Measurements from ENCODE around the gene RCCD1.

RCCD1 gene

GRCh38 chr15:90956274-90957030 lies 1.8 kb downstream of the RCCD1 start:
- peak overlapping the region; percentile 56 for H3K4me3 ChIP-seq
- DNase-seq (ENCODE audit: low spot score in 2 of 2): no peak
- in situ Hi-C loops (cut with MboI; ENCODE audit: low sequenced_read_pairs): loop anchor here (5.0 to 25.0 kb wide), 2 partner anchors 36 to 1344 kb away; partner anchors contain the start of gene PRC1
- no peaks in the 10 kb centered on the region for H3K9me3 ChIP-seq
- H3K36me3 ChIP-seq (replicated peaks): peaks cover 50% of the 10 kb centered on the region
- H3K27me3 ChIP-seq (ENCODE audit: low read depth): no peaks in the 10 kb centered on the region
- peaks cover 10% of the 10 kb centered on the region for H3K4me1 ChIP-seq

- H3K4me3 ChIP-seq: no peak overlapping the region
- in situ Hi-C loops (cut with MboI; ENCODE audit: low sequenced_read_pairs): loop anchor here (5.0 to 25.0 kb wide), 2 partner anchors 35 to 1345 kb away; partner anchors contain the start of gene PRC1
- H3K4me1 ChIP-seq: peaks cover 10% of the 10 kb centered on the region
- DNase-seq (ENCODE audit: low spot score in 2 of 2): no peak
- H3K27me3 ChIP-seq (ENCODE audit: low read depth): no peaks in the 10 kb centered on the region
- H3K9me3 ChIP-seq: no peaks in the 10 kb centered on the region
- H3K36me3 ChIP-seq (replicated peaks): peaks cover 57% of the 10 kb centered on the region
These were observed 2.5 kb downstream of the RCCD1 start for GRCh38 chr15:90957031-90957790.

DNA sequence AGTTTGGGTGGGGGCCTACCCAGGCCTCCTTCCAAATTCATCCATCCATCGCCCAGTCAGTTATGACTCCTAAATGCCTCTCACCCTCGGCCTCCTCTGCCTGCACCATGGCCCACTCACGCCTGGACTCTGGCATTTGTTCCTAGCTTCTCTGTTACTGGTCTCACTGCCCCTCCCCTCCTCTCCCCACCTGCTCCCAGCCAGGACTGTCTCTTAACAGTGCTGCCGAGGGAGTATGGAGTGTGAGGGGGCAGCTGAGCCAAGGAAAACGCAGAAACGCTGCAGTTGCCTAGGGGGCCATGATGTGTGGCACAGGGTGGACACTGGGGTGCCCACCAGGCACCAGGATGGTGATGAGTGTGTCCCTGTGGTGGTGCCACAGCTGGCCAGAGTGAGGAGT lies 3.1 kb downstream of the RCCD1 start:
- no peak overlapping the region for H3K4me3 ChIP-seq
- H3K27me3 ChIP-seq (ENCODE audit: low read depth): no peaks in the 10 kb centered on the region
- DNase-seq (ENCODE audit: low spot score in 2 of 2): no peak
- H3K4me1 ChIP-seq: peaks cover 10% of the 10 kb centered on the region
- no peaks in the 10 kb centered on the region for H3K9me3 ChIP-seq
- in situ Hi-C loops (cut with MboI; ENCODE audit: low sequenced_read_pairs): loop anchor here (5.0 to 25.0 kb wide), 2 partner anchors 35 to 1345 kb away; partner anchors contain the start of gene PRC1
- peaks cover 58% of the 10 kb centered on the region for H3K36me3 ChIP-seq (replicated peaks)

DNA sequence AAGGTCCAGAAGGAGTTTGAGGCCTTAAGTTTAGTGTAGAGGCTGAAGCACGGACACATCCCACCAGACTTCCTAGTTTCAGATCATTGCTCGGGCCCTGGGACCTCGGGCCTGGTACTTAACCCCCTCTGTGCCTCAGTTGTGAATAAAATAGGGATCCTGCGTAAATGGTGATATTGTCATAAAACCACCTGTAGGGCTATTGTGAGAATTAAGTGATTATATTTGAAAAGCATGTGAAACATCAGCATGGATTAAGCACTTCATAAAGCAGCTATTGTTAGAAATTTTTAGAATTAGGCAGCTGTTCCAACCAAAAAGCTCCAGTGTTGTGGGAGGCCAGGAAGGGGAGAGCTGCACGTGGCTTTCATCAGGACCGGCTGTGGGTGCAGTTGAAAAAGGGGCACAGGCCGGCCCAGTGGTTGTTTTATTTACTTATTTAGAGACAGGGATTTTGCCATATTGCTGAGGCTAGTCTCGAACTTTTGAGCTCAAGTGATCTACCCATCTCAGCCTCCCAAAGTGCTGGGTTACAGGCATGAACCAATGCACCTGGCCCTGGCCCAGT lies 4.4 kb downstream of the RCCD1 start:
- in situ Hi-C loops (cut with MboI; ENCODE audit: low sequenced_read_pairs): loop anchor here (5.0 to 25.0 kb wide), 2 partner anchors 33 to 1347 kb away; partner anchors contain the start of gene PRC1
- H3K36me3 ChIP-seq (replicated peaks): peaks cover 59% of the 10 kb centered on the region
- no peak for DNase-seq (ENCODE audit: low spot score in 2 of 2)
- H3K9me3 ChIP-seq: no peaks in the 10 kb centered on the region
- no peak overlapping the region for H3K4me3 ChIP-seq
- no peaks in the 10 kb centered on the region for H3K27me3 ChIP-seq (ENCODE audit: low read depth)
- H3K4me1 ChIP-seq: peaks cover 10% of the 10 kb centered on the region

- Histone ChIP-seq H3K9me3 (no peaks in the 10 kb centered on the region), H3K36me3 (replicated peaks) (peaks cover 67% of the 10 kb centered on the region), H3K4me3 (no peak overlapping the region), H3K4me1 (peaks cover 8% of the 10 kb centered on the region), H3K27me3 (ENCODE audit: low read depth) (no peaks in the 10 kb centered on the region)
- DNase-seq (ENCODE audit: low spot score in 2 of 2): no peak
- in situ Hi-C loops (cut with MboI; ENCODE audit: low sequenced_read_pairs): loop anchor here (5.0 to 25.0 kb wide), 2 partner anchors 32 to 1348 kb away; partner anchors contain the start of gene PRC1
These were observed 5.2 kb downstream of the RCCD1 start for GRCh38 chr15:90959894-90960293.

- in situ Hi-C loops (cut with MboI; ENCODE audit: low sequenced_read_pairs): loop anchor here (25.0 kb wide), 1 partner anchor 1348 kb away; no protein-coding TSS in a partner anchor
- DNase-seq (ENCODE audit: low spot score in 2 of 2): no peak
- H3K36me3 ChIP-seq (replicated peaks): peaks cover 73% of the 10 kb centered on the region
These were observed 5.8 kb downstream of the RCCD1 start for GRCh38 chr15:90960298-90961091.

DNA sequence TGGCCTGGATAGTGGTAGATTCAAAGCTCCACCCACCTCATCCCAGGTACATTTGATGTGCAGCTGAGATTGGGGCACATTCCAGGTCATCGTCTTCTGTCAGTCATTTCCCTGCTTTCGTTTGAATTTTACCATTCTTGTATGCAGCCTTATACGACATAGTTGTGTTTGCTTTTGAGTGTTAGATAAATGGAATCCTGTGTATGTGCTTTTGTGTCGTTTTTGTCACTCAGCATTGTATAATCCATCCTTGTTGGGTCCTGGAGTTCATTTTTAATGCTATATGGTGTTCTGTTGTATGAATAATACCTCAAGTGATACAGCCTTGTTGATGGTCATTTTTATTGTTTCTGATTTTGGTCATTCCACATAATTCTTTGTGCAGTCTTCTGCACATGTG lies 7.3 kb downstream of the RCCD1 start:
- Histone ChIP-seq H3K4me1 (no peaks in the 10 kb centered on the region; the same call in 1 of the 2 replicates), H3K4me3 (no peak overlapping the region), H3K36me3 (replicated peaks) (peaks cover 88% of the 10 kb centered on the region), H3K27me3 (ENCODE audit: low read depth) (no peaks in the 10 kb centered on the region), H3K9me3 (no peaks in the 10 kb centered on the region)
- no peak for DNase-seq (ENCODE audit: low spot score in 2 of 2)
- in situ Hi-C loops (cut with MboI; ENCODE audit: low sequenced_read_pairs): loop anchor here (25.0 kb wide), 1 partner anchor 1350 kb away; no protein-coding TSS in a partner anchor

More at GRCh38 chr15:90960298-90961091, 5.8 kb downstream of the RCCD1 start:
- Histone ChIP-seq H3K4me3 (no peak overlapping the region), H3K27me3 (ENCODE audit: low read depth) (no peaks in the 10 kb centered on the region), H3K9me3 (no peaks in the 10 kb centered on the region), H3K4me1 (peaks cover 8% of the 10 kb centered on the region)

DNA sequence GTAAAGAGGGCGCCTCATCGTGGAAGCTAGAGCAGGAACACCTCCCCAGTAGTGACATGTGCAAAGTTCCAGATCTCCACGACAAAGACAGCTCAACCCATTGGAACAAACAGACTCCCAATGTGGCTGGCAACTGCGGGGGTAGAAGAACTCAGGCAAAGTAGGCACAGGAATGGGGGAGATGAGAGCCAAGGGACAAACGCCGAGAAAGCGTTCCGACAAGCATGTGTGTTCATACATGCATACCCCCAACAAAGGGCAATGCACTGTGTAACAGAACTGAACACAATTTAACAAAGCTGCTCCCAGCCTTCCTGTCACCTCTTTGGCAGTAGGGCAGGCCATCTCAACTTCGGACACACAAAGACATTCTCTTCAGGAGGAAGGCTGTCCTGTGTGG lies 11.6 kb downstream of the RCCD1 start:
- Histone ChIP-seq H3K27me3 (ENCODE audit: low read depth) (no peaks in the 10 kb centered on the region), H3K4me3 (no peak overlapping the region), H3K4me1 (no peaks in the 10 kb centered on the region), H3K36me3 (replicated peaks) (peaks cover 97% of the 10 kb centered on the region), H3K9me3 (no peaks in the 10 kb centered on the region)
- DNase-seq (ENCODE audit: low spot score in 2 of 2): no peak
- in situ Hi-C loops (cut with MboI; ENCODE audit: low sequenced_read_pairs): loop anchor here (25.0 kb wide), 1 partner anchor 1354 kb away; no protein-coding TSS in a partner anchor

- Histone ChIP-seq H3K9me3 (no peaks in the 10 kb centered on the region), H3K27me3 (ENCODE audit: low read depth) (no peaks in the 10 kb centered on the region), H3K4me3 (no peak overlapping the region), H3K36me3 (replicated peaks) (peaks cover 94% of the 10 kb centered on the region), H3K4me1 (no peaks in the 10 kb centered on the region)
- DNase-seq (ENCODE audit: low spot score in 2 of 2): no peak
- in situ Hi-C loops (cut with MboI; ENCODE audit: low sequenced_read_pairs): loop anchor here (25.0 kb wide), 1 partner anchor 1355 kb away; no protein-coding TSS in a partner anchor
These were observed 12.5 kb downstream of the RCCD1 start for GRCh38 chr15:90967206-90967605.

DNA sequence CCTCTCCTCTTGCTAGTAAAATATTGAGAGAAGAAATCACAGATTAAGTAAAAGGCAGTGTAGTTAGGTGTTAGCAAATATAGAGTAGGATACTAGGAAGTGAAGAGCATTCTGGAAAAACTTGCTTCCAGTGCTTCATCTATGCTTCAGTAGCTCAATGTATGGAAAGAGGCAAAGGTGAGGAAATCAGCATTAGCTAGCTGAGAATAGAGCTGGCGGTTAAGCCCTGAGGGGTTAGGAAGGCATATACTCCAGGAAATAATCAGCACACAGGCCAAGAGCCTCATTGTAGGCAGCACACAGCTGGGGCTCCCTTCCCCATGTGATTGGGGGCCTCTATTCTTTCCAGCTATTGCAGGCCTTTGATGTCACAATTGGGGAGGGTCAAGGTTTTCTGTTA lies 13.8 kb downstream of the RCCD1 start:
- H3K4me1 ChIP-seq: no peaks in the 10 kb centered on the region
- H3K4me3 ChIP-seq: no peak overlapping the region
- in situ Hi-C loops (cut with MboI; ENCODE audit: low sequenced_read_pairs): loop anchor here (25.0 kb wide), 1 partner anchor 1356 kb away; no protein-coding TSS in a partner anchor
- DNase-seq (ENCODE audit: low spot score in 2 of 2): no peak
- no peaks in the 10 kb centered on the region for H3K27me3 ChIP-seq (ENCODE audit: low read depth)
- peaks cover 95% of the 10 kb centered on the region for H3K36me3 ChIP-seq (replicated peaks)
- H3K9me3 ChIP-seq: no peaks in the 10 kb centered on the region

DNA sequence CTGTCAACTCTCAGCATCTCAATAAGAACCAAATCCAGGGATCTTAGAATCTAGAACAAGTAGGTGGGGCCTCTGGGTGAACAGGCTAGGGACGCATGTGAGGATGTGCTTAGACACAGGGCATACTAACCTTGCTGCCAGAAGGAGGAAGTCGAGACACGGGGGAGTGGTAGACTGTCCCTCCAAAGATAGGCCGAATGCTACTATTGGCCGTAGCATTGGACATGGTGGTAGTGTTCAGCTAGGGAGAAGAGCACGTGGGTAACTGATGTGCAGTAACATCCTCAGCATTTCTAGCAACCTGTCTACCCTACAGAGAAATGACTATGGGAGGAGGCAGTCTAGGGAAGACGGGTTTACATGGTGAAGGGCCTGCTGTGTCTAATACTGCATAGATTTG lies 15.6 kb downstream of the RCCD1 start:
- peaks cover 96% of the 10 kb centered on the region for H3K36me3 ChIP-seq (replicated peaks)
- H3K27me3 ChIP-seq (ENCODE audit: low read depth): no peaks in the 10 kb centered on the region
- H3K4me3 ChIP-seq: no peak overlapping the region
- DNase-seq (ENCODE audit: low spot score in 2 of 2): no peak
- H3K9me3 ChIP-seq: no peaks in the 10 kb centered on the region
- no peaks in the 10 kb centered on the region for H3K4me1 ChIP-seq
- in situ Hi-C loops (cut with MboI; ENCODE audit: low sequenced_read_pairs): loop anchor here (25.0 kb wide), 1 partner anchor 1358 kb away; no protein-coding TSS in a partner anchor

DNA sequence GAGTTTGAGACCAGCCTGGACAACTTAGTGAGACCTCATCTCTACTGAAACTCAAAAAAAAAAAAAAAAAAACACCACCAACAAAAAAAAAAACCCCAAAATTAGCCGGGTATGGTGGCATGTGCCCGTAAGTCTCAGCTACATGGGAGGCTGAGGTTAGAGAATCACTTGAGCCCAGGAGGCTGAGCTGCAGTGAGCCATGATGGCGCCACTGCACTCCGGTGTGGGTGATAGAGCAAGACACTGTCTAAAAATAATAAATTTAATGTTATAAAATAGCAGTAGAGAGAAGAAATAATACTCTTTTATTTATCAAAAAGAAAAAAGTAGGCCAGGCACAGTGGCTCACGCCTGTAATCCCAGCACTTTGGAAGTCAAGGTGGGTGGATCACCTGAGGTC lies 17.4 kb downstream of the RCCD1 start:
- DNase-seq (ENCODE audit: low spot score in 2 of 2): no peak
- in situ Hi-C loops (cut with MboI; ENCODE audit: low sequenced_read_pairs): loop anchor here (25.0 kb wide), 1 partner anchor 1360 kb away; no protein-coding TSS in a partner anchor
- H3K27me3 ChIP-seq (ENCODE audit: low read depth): no peaks in the 10 kb centered on the region
- no peaks in the 10 kb centered on the region for H3K4me1 ChIP-seq
- peaks cover 94% of the 10 kb centered on the region for H3K36me3 ChIP-seq (replicated peaks)
- H3K9me3 ChIP-seq: no peaks in the 10 kb centered on the region
- no peak overlapping the region for H3K4me3 ChIP-seq

DNA sequence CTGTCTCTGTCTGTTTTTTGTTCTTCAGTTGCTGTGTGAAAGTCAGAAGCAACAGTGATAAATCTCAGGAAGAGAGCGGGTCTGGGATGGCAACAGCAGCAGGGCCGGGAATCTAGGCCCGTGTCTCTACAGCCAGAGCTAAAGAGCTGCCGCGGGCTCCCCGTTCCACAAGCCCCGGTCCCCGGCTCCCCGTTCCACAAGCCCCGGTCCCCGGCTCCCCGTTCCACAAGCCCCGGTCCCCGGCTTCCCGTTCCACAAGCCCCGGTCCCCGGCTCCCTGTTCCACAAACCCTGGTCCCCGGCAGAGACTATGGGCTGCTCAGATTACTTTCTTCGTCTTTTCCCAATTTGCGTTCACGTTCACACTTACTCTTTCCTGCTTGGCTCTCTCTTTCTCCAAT lies 19.5 kb downstream of the RCCD1 start:
- no peaks in the 10 kb centered on the region for H3K9me3 ChIP-seq
- in situ Hi-C loops (cut with MboI; ENCODE audit: low sequenced_read_pairs): loop anchor here (25.0 kb wide), 1 partner anchor 1362 kb away; no protein-coding TSS in a partner anchor
- H3K36me3 ChIP-seq (replicated peaks): peaks cover 92% of the 10 kb centered on the region
- DNase-seq (ENCODE audit: low spot score in 2 of 2): no peak
- H3K4me1 ChIP-seq: no peaks in the 10 kb centered on the region
- no peak overlapping the region for H3K4me3 ChIP-seq
- H3K27me3 ChIP-seq (ENCODE audit: low read depth): no peaks in the 10 kb centered on the region

Measured in HAP-1 (cell line).